ENCODE results near the gene TCAP. TPM values are rescaled to one million over a fixed set of nuclear protein-coding genes. Genes with fewer than 3 reads are reported as not detected.
A peak's percentile ranks its signal among the peaks of the same experiment; 100 is the strongest.

The TCAP gene
- total RNA-seq, 3 donors from 2014 or later, result 0.48 to 0.73 (median 0.66) TPM

- Histone ChIP-seq H3K27me3 (peaks cover 3 to 12% of the 10 kb centered on the region in 2 donors), H3K4me1 (peaks cover 26% of the 10 kb centered on the region in 2 donors)
- intact Hi-C loops (cut with DNase I; ENCODE audit: low total_unique reads), result no loop called here
These were observed 6.7 kb downstream of the TCAP start for GRCh38 chr17:39671651-39672521.

GRCh38 chr17:39672522-39673334 lies 7.6 kb downstream of the TCAP start:
- DNase-seq (ENCODE audit: low spot score in 2 of 2), result no peak
- no peaks in the 10 kb centered on the region for H3K36me3 ChIP-seq
- peak overlapping the region; percentile 68 to 70 for H3K27ac ChIP-seq
- no peaks in the 10 kb centered on the region for H3K9me3 ChIP-seq
- TF ChIP-seq CTCF (IDR thresholded peaks at IDR 0.05) (peak in 1 of 3 donors; percentile 4), POLR2AphosphoS5 (IDR thresholded peaks at IDR 0.05) (no peak), POLR2A (IDR thresholded peaks at IDR 0.05) (no peak)
- intact Hi-C loops (cut with DNase I; ENCODE audit: low total_unique reads), result no loop called here
- no peak overlapping the region for H3K4me3 ChIP-seq
- H3K27me3 ChIP-seq, result peaks cover 0 to 6% of the 10 kb centered on the region in 2 donors
- H3K4me1 ChIP-seq, result peaks cover 18 to 21% of the 10 kb centered on the region in 2 donors

More at GRCh38 chr17:39671651-39672521, 6.7 kb downstream of the TCAP start:
- no peaks in the 10 kb centered on the region for H3K36me3 ChIP-seq
- TF ChIP-seq POLR2AphosphoS5 (IDR thresholded peaks at IDR 0.05) (no peak), POLR2A (IDR thresholded peaks at IDR 0.05) (no peak), CTCF (IDR thresholded peaks at IDR 0.05) (peak in 2 of 3 donors; percentile 47 to 73)
- no peak overlapping the region for H3K4me3 ChIP-seq
- no peak for DNase-seq (ENCODE audit: low spot score in 2 of 2)
- no peaks in the 10 kb centered on the region for H3K9me3 ChIP-seq
- H3K27ac ChIP-seq, result peak overlapping the region; percentile 68 to 70

- peak overlapping the region; percentile 87 to 91 for H3K27ac ChIP-seq
- DNase-seq (ENCODE audit: low spot score in 2 of 2), result no peak
- no peak overlapping the region for H3K4me3 ChIP-seq
- TF ChIP-seq CTCF (IDR thresholded peaks at IDR 0.05), result no peak
- no peak for TF ChIP-seq POLR2AphosphoS5 (IDR thresholded peaks at IDR 0.05)
- no peak for TF ChIP-seq POLR2A (IDR thresholded peaks at IDR 0.05)
- peaks cover 0 to 6% of the 10 kb centered on the region in 2 donors for H3K27me3 ChIP-seq
- no peaks in the 10 kb centered on the region for H3K36me3 ChIP-seq
- H3K9me3 ChIP-seq, result no peaks in the 10 kb centered on the region
- intact Hi-C loops (cut with DNase I; ENCODE audit: low total_unique reads), result no loop called here
- peaks cover 11 to 16% of the 10 kb centered on the region in 2 donors for H3K4me1 ChIP-seq
These were observed 8.4 kb downstream of the TCAP start for GRCh38 chr17:39673335-39674081.

- no peak overlapping the region for H3K4me3 ChIP-seq
- H3K27me3 ChIP-seq, result peaks cover 0 to 6% of the 10 kb centered on the region in 2 donors
- no peaks in the 10 kb centered on the region for H3K9me3 ChIP-seq
- H3K27ac ChIP-seq, result peak overlapping the region; percentile 87 to 91
- H3K4me1 ChIP-seq, result peaks cover 10 to 16% of the 10 kb centered on the region in 2 donors
- DNase-seq (ENCODE audit: low spot score in 2 of 2), result no peak
- intact Hi-C loops (cut with DNase I; ENCODE audit: low total_unique reads), result no loop called here
- TF ChIP-seq POLR2AphosphoS5 (IDR thresholded peaks at IDR 0.05) (no peak), POLR2A (IDR thresholded peaks at IDR 0.05) (no peak), CTCF (IDR thresholded peaks at IDR 0.05) (no peak)
- no peaks in the 10 kb centered on the region for H3K36me3 ChIP-seq
These were observed 9.0 kb downstream of the TCAP start for GRCh38 chr17:39674179-39674578.
